Mesodermal cell (in vitro differentiated cells): ENCODE data around the gene NODAL.

Experiments used
- H3K27ac ChIP-seq: 2 replicates; pipeline ENCODE4 v1.7.0; 2013; ENCODE audit warnings: mild to moderate bottlenecking, low read depth, low read length, moderate library complexity; ENCODE audit not compliant: severe bottlenecking
- H3K36me3 ChIP-seq: 2 replicates; pipeline ENCODE4 v1.7.1; 2013; ENCODE audit warnings: mild to moderate bottlenecking, low read length, moderate library complexity; ENCODE audit not compliant: control insufficient read depth, insufficient read depth
- H3K4me1 ChIP-seq: one replicate; pipeline ENCODE4 v1.7.1; 2013; ENCODE audit warnings: mild to moderate bottlenecking, low read length; ENCODE audit not compliant: insufficient read depth, control insufficient read depth, poor library complexity, severe bottlenecking
- H3K4me3 ChIP-seq: 2 replicates; pipeline ENCODE4 v1.7.0; 2013; ENCODE audit warnings: low read length, control low read depth, mild to moderate bottlenecking; ENCODE audit not compliant: insufficient read depth, poor library complexity, severe bottlenecking; ENCODE audit errors: extremely low read depth
- H3K9me3 ChIP-seq: 2 replicates; pipeline ENCODE4 v1.7.1; 2013; ENCODE audit warnings: mild to moderate bottlenecking, low read length, moderate library complexity; ENCODE audit not compliant: control insufficient read depth
- WGBS, 2 experiments: methylation state at CpG; one replicate each; pipeline ENCODE4 v1.1.5; 2013; ENCODE audit warnings: missing lambda C conversion rate in 2 of 2; ENCODE audit not compliant: insufficient coverage in 2 of 2; 5-methylcytosine and 5-hydroxymethylcytosine counted together

Gene NODAL

GRCh38 chr10:70478191-70479164, 37.0 kb upstream of the NODAL start, which contains the start of gene PALD1:
PALD1 (plus strand) TSS chr10:70478767; CDS start chr10:70525952, 47,185 bp downstream.
- no peak within 1 kb of the TSS for H3K27ac ChIP-seq
- H3K4me1 ChIP-seq = peaks cover 24% of the 10 kb centered on the region
- peak within 1 kb of the TSS; percentile 56 for H3K4me3 ChIP-seq
- no peaks in the 10 kb centered on the region for H3K36me3 ChIP-seq
- WGBS, 2 experiments = 0% methylated on average over 62 to 92 of the region's 110 CpGs
- no peaks in the 10 kb centered on the region for H3K9me3 ChIP-seq

GRCh38 chr10:70477661-70478162, 36.2 kb upstream of the NODAL start:
- Histone ChIP-seq H3K9me3 (no peaks in the 10 kb centered on the region), H3K4me3 (peak overlapping the region; percentile 56), H3K4me1 (peaks cover 16% of the 10 kb centered on the region), H3K27ac (no peak overlapping the region), H3K36me3 (no peaks in the 10 kb centered on the region)
- 5 to 46% methylated on average over 2 to 13 of the region's 27 CpGs for WGBS, 2 experiments

- H3K4me1 ChIP-seq = peaks cover 12% of the 10 kb centered on the region
- H3K27ac ChIP-seq = no peak overlapping the region
- no peaks in the 10 kb centered on the region for H3K9me3 ChIP-seq
- no peak overlapping the region for H3K4me3 ChIP-seq
- H3K36me3 ChIP-seq = no peaks in the 10 kb centered on the region
- 86 to 91% methylated on average over 5 to 6 of the region's 7 CpGs for WGBS, 2 experiments
Measured at GRCh38 chr10:70476249-70477035, 35.0 kb upstream of the NODAL start.

- Histone ChIP-seq H3K9me3 (no peaks in the 10 kb centered on the region), H3K4me3 (no peak overlapping the region), H3K4me1 (peaks cover 12% of the 10 kb centered on the region), H3K36me3 (no peaks in the 10 kb centered on the region), H3K27ac (no peak overlapping the region)
- 73 to 91% methylated on average over 3 to 8 of the region's 8 CpGs for WGBS, 2 experiments
Measured at GRCh38 chr10:70475661-70476060, 34.2 kb upstream of the NODAL start.

DNA sequence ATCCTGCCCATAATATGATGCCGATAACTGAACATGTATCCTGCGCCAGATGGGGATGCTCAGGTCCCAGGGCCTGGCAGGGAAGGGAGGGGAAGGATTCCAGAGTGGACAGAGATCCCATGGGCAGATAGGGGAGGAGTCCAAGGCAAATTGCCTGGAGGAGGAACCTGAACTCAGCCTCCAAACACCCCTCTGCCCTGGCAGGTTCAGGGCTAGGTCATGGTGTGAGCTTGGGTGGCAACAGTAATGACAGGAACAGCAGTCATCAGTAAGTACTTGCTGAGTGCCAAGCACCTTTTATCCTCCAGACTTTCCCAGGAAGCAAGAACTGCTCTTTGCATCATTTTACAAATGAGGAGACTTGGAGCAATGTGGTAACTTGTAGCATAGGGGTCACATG, 33.3 kb upstream of the NODAL start:
- 80 to 87% methylated on average over 1 to 2 of the region's 2 CpGs for WGBS, 2 experiments
- Histone ChIP-seq H3K27ac (no peak overlapping the region), H3K4me3 (no peak overlapping the region), H3K36me3 (no peaks in the 10 kb centered on the region), H3K4me1 (peaks cover 8% of the 10 kb centered on the region), H3K9me3 (no peaks in the 10 kb centered on the region)

DNA sequence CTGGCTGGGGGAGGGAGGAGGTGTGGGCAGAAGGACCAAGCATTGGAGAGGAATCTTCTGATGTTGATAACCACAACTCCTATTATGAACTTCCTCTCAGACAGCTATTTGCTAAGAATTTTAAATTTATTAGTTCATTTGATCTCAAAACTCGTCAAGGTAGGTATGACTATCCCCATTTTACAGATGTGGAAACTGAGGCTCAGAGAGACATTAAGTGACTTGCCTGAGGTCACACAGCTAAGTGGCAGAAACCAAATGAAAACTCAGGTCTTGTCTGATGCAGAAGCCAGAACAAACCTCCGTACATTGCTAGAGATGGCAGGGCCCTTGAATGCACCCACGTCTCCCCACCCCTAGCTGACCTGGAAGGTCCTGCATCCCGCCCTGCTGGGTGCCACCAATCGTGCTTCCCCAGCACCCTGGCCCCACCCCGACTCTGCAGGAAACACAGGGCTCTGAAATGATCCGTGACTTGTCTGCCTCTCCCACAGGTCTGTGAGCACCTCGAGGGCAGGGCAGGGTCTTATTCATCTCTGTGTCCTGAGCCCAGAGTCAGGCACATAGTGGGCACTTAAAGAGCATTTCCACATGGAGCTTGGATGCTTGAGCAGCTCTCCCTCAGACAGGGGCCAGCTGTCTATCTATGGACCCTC, 31.4 kb upstream of the NODAL start:
- Histone ChIP-seq H3K27ac (no peak overlapping the region), H3K9me3 (no peaks in the 10 kb centered on the region), H3K4me1 (peaks cover 5% of the 10 kb centered on the region), H3K36me3 (no peaks in the 10 kb centered on the region), H3K4me3 (no peak overlapping the region)
- 88 to 94% methylated on average over 8 of the region's 8 CpGs for WGBS, 2 experiments

GRCh38 chr10:70466951-70467350, 25.5 kb upstream of the NODAL start:
- 93 to 100% methylated on average over 2 of the region's 3 CpGs for WGBS, 2 experiments

DNA sequence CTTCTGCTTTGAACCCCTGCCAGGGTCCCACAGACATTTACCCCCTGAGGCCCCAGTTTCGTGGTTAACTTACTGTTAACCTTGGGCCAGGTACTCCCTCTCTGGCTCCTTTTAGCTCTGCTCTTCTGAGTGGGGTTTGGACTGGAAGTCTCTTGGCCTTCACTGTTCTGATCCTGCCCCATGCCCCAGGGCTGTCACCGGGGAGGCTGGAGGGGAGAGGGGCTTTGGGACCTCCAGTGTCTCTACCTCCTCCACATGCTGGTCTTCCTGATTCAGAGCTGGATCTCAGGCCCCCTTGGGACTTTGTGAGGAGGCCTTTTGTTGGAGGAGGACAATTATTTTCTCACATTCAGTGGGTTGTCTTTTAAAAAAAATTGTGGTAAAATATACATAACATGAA, 24.4 kb upstream of the NODAL start:
- H3K4me3 ChIP-seq = no peak overlapping the region
- H3K36me3 ChIP-seq = no peaks in the 10 kb centered on the region
- no peaks in the 10 kb centered on the region for H3K4me1 ChIP-seq
- no CpG with 5 or more reads among the region's 2 CpGs for WGBS, 2 experiments
- H3K9me3 ChIP-seq = no peaks in the 10 kb centered on the region
- H3K27ac ChIP-seq = no peak overlapping the region

More at GRCh38 chr10:70466951-70467350, 25.5 kb upstream of the NODAL start:
- no peaks in the 10 kb centered on the region for H3K4me1 ChIP-seq
- H3K27ac ChIP-seq = no peak overlapping the region
- no peaks in the 10 kb centered on the region for H3K36me3 ChIP-seq
- no peaks in the 10 kb centered on the region for H3K9me3 ChIP-seq
- no peak overlapping the region for H3K4me3 ChIP-seq

DNA sequence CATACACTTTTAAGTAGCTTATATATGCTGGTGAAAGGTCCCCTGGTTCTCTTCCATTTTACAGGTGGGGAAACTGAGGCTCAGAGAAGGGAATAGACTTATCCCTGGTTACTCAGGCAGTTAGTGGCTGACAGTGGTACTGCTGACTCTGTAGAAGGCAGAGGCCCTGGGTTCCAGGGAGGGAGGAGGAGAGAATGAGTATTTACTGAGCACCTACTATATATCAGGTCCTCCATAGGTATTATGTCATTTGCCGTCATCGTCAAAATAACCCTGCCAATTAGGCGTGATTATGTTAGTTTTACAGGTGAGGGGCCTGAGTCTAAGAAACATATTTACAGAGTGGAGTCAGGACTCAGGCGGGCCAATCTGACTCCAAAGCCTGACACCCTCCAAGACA, 23.8 kb upstream of the NODAL start:
- Histone ChIP-seq H3K36me3 (no peaks in the 10 kb centered on the region), H3K4me3 (no peak overlapping the region), H3K9me3 (no peaks in the 10 kb centered on the region), H3K4me1 (no peaks in the 10 kb centered on the region), H3K27ac (no peak overlapping the region)
- WGBS, 2 experiments = 100% methylated on average over 1 to 2 of the region's 4 CpGs

GRCh38 chr10:70462349-70462984, 21.0 kb upstream of the NODAL start:
- H3K36me3 ChIP-seq = no peaks in the 10 kb centered on the region
- WGBS, 2 experiments = 87 to 95% methylated on average over 3 to 4 of the region's 4 CpGs
- H3K4me1 ChIP-seq = peaks cover 7% of the 10 kb centered on the region
- H3K9me3 ChIP-seq = no peaks in the 10 kb centered on the region
- no peak overlapping the region for H3K4me3 ChIP-seq
- H3K27ac ChIP-seq = no peak overlapping the region
